KBM-7 (cell line): ENCODE data around the gene ZSCAN10.
A peak's percentile ranks its signal among the peaks of the same experiment; 100 is the strongest.

Source experiments
- DNase-seq: peaks from one replicate; pipeline ENCODE4 v3.0.0-alpha.2; 2015
- in situ Hi-C: fragments of 300-500 bp; cut with MboI; formaldehyde crosslinking; loops from 2 replicates; pipeline ENCODE4 v1.14.3; 2020; ENCODE audit warnings: low sequenced_read_pairs, low pct_unique_long_range_greater_than_20kb, mixed read lengths

ZSCAN10 gene

DNA sequence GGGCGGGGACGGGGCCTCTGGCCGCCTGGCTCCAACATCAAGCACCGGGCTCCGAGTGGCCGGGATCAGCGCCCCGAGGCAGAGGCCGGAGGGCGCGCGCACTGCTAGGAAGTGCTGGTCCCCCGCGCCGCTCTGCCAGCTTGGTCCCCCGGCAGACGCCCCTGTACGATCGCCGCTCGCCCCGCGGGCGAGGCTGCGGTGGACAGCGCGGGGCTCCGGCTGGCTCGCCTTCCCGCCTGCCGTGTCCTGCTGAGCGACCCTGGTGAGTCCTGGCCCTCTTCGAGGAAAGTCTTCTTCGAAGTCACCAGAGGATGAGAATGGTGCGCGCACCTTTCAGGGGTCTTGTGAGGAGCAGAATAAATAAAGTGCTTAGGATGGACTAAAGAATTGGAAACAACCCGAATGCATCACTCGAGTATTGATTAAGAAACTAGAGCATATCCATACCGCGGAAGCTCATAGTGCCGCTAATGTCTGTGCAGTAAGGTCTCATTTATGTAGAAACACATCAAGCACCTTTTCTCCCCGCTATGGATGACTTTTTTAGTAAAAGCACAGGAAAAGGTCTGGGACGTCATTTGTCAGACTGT lies 36.1 kb upstream of the ZSCAN10 start:
- DNase-seq, result peak; percentile 57
- in situ Hi-C loops, result no loop called here

DNA sequence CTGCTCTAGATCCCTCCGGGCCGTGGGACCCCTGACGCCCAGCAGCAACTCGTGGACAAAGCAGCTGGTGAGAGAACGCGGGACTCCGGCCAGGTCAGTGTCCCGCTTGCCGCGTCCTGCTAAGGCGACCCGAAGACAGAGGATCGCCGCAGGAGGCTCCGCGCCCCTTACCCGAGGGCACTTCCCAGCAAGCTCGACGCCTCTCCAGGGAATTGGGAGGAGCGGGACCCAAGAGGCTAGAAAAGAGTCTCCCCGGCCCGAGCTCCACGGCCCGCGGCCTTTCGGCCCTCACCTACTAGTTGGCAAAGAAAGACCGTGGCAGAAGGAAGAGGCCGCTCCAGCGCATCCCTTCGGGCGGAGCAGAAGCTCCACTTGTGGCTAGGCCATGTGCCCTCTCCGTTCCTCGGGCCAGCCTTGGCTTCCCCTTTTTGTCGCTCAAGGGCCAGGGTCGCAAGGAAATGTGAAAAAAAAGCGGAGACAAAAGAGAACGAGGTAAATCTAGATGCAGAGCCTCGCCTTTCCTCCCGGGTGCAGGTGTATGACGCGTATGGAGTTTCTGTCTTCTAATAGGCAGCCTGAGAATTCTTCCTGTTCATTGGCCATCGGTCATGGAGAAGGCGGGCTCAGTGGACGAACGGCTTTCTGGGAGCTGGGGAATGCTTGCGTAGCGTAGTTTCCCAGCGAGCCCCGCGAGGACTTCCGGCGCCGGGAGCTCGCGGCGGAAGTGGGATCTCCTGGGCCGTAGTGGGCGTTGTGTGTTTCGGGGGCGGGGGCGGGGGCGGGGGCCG lies 35.4 kb upstream of the ZSCAN10 start, which contains the start of gene ZNF213:
ZNF213 (plus strand) TSS at position 692 of the 788 bp plus-strand sequence. CDS start 2,252 bp downstream, outside the sequence.
- in situ Hi-C loops, result no loop called here
- peak; percentile 98 for DNase-seq

DNA sequence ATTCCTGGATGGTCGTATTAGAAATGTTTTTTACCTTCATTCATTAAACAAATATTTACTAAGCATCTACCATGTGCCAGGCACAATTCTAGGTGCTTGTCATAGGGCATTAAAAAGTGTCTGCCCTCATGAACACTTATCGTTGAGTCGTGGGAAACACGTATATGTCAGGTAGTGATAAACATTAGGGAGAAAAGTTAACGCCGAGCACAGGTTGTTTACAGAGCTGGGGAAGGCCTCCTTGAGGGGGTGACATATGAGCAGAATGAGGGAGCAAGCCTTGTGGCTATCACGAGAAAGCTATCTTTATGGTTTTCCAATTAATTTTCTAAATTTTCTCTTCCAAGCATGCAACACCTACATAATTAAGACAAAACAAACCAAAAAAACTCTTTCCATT lies 34.8 kb upstream of the ZSCAN10 start:
- DNase-seq, result no peak
- in situ Hi-C loops, result no loop called here

- peak; percentile 70 for DNase-seq
- in situ Hi-C loops, result no loop called here
Measured at GRCh38 chr16:3131755-3132377, 32.8 kb upstream of the ZSCAN10 start.

GRCh38 chr16:3129137-3130131 lies 30.3 kb upstream of the ZSCAN10 start:
- in situ Hi-C loops, result no loop called here
- peak; percentile 91 for DNase-seq

GRCh38 chr16:3127745-3128144 lies 28.7 kb upstream of the ZSCAN10 start:
- in situ Hi-C loops, result no loop called here
- DNase-seq, result no peak

GRCh38 chr16:3123986-3124886 lies 25.1 kb upstream of the ZSCAN10 start:
- in situ Hi-C loops, result no loop called here
- DNase-seq, result peak; percentile 98

DNA sequence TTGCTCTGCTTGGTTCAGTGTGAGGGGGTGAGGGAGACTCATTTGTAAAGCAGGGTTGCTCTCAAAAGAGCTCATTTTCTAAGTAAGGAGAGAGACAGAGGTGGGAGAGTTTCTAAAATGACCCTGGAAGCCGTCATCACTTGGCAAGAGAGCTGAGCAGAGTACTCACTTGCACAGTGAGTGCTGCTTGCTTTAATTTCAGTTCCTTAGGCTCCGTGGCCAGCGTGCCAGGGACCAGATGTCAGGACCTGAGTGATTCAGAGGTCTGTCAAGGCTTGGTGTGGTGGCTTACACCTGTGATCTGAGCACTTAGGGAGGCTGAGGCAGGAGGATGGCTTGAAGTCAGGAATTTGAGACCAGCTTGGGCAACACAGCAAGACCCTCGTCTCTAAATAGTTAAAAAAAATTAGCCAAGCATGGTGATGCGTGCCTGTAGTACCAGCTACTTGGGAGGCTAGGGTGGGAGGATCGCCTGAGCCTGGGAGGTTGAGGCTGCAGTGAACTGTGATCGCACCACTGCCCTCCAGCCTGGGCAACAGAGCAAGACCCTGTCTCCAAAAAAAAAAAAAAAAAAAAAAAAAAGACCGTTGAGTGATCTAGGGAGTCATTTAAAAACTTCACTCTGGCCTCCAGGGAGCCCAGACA lies 24.0 kb upstream of the ZSCAN10 start:
- DNase-seq, result no peak
- in situ Hi-C loops, result no loop called here

GRCh38 chr16:3121851-3122467 lies 22.9 kb upstream of the ZSCAN10 start:
- no peak for DNase-seq
- in situ Hi-C loops, result no loop called here

GRCh38 chr16:3120435-3120834 lies 21.3 kb upstream of the ZSCAN10 start:
- in situ Hi-C loops, result no loop called here
- no peak for DNase-seq

GRCh38 chr16:3119701-3120408 lies 20.8 kb upstream of the ZSCAN10 start:
- in situ Hi-C loops, result no loop called here

GRCh38 chr16:3119286-3119685 lies 20.2 kb upstream of the ZSCAN10 start:
- in situ Hi-C loops, result no loop called here
- no peak for DNase-seq

More at GRCh38 chr16:3119701-3120408, 20.8 kb upstream of the ZSCAN10 start:
- no peak for DNase-seq

DNA sequence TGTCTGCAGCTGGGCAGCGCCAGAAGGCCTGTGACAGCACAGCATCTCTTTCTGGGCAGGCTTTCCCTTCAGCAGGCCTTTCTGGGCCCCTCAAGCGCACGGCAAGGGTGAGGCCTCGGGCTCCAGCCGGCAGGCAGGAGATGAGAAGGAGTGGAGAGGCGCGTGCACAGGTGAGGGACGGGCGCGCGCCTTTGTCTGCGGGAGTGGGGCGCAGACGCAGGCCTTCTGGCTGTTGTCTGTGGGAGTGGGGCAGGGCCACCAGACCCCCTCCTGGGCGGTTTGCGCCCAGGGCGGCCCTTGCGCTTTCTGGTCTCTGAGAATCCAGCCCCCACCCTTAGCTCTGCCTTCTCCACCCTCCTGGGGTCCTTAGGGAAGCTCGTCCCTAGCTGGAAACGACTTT lies 19.8 kb upstream of the ZSCAN10 start:
- DNase-seq, result no peak
- in situ Hi-C loops, result no loop called here

- DNase-seq, result no peak
- in situ Hi-C loops, result no loop called here
Measured at GRCh38 chr16:3118204-3118790, 19.2 kb upstream of the ZSCAN10 start.

DNA sequence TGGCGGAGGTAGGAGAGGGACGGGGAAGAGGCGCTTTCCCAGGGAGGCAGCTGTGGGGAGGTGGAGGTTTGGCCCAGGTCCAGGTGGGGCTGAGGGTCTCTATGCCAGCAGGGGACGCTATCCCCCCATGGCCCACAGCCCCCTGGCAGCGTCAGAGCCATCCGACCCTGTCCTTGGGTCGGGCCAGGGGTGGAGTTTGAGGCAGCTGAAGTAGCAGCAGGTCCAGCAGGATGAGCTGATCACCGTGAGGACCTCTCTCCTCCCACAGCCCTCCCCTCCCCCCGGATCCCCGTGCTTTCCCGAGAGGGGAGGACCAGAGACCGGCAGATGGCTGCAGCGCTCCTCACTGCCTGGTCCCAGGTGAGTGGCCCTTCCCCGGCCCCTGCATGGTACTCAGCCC lies 16.5 kb upstream of the ZSCAN10 start:
- no peak for DNase-seq
- in situ Hi-C loops, result no loop called here

GRCh38 chr16:3115003-3115402 lies 15.9 kb upstream of the ZSCAN10 start:
- in situ Hi-C loops, result no loop called here
- DNase-seq, result no peak
